ENCODE results near the gene REM2.

- TF ChIP-seq HDGF (IDR thresholded peaks at IDR 0.05; ENCODE audit: borderline replicate concordance): no peak
- no peak for TF ChIP-seq NFRKB (IDR thresholded peaks at IDR 0.05)
- no peak for TF ChIP-seq TARDBP (IDR thresholded peaks at IDR 0.05)
Observed at GRCh38 chr14:22838631-22839041, 44.4 kb upstream of the REM2 start.
